GM23338 (cell line): ENCODE data around the gene ART1. TPM values are rescaled to one million over a fixed set of nuclear protein-coding genes. Genes with fewer than 3 reads are reported as not detected.

Source experiments
- ATAC-seq: fragments of 200-7000 bp; cut with Tn5 transposase; 3 replicates; pipeline ENCODE4 v1.9.1; 2020
- DNase-seq: peaks from one replicate; pipeline ENCODE4 v3.0.0-alpha.2; 2015; ENCODE audit warnings: low spot score
- H2AFZ ChIP-seq: fragments of 200-600 bp; sonication (generic); 2 replicates; pipeline ENCODE4 v1.8.0; 2016; ENCODE audit warnings: antibody characterized with exemption, mild to moderate bottlenecking, moderate library complexity
- H3F3A ChIP-seq: fragments of 200-600 bp; sonication (generic); replicated peaks from 2 replicates; pipeline ENCODE4 v1.8.0; 2017; ENCODE audit warnings: antibody characterized with exemption, mixed run types, low read depth
- H3K27ac ChIP-seq: fragments of 200-600 bp; sonication (generic); 2 replicates; pipeline ENCODE4 v1.6.1; 2016; ENCODE audit warnings: low read depth
- H3K27me3 ChIP-seq: fragments of 200-600 bp; sonication (generic); 2 replicates; pipeline ENCODE4 v1.8.0; 2016; ENCODE audit warnings: mild to moderate bottlenecking, mixed run types, moderate library complexity; ENCODE audit not compliant: insufficient read depth
- H3K36me3 ChIP-seq: fragments of 200-600 bp; sonication (generic); 2 replicates; pipeline ENCODE4 v1.8.0; 2016; ENCODE audit warnings: mild to moderate bottlenecking; ENCODE audit not compliant: insufficient read depth
- H3K4me1 ChIP-seq: fragments of 200-600 bp; sonication (generic); 2 replicates; pipeline ENCODE4 v1.8.0; 2016; ENCODE audit warnings: mild to moderate bottlenecking, moderate library complexity; ENCODE audit not compliant: insufficient read depth
- H3K4me2 ChIP-seq: fragments of 200-600 bp; sonication (generic); 2 replicates; pipeline ENCODE4 v1.7.1; 2017; ENCODE audit warnings: mixed run types
- H3K4me3 ChIP-seq: fragments of 200-600 bp; sonication (generic); 2 replicates; pipeline ENCODE4 v1.6.1; 2016; ENCODE audit warnings: mixed run types
- H3K79me2 ChIP-seq: fragments of 200-600 bp; sonication (generic); replicated peaks from 2 replicates; pipeline ENCODE4 v1.8.0; 2017; ENCODE audit warnings: mild to moderate bottlenecking; ENCODE audit not compliant: insufficient read depth
- H3K9me2 ChIP-seq: fragments of 200-600 bp; sonication (generic); 2 replicates; pipeline ENCODE4 v1.8.0; 2017; ENCODE audit not compliant: insufficient read depth
- H4K20me1 ChIP-seq: fragments of 200-600 bp; sonication (generic); replicated peaks from 2 replicates; pipeline ENCODE4 v1.8.0; 2017; ENCODE audit warnings: mild to moderate bottlenecking; ENCODE audit not compliant: insufficient read depth
- H3K27ac Mint-ChIP-seq: 2 replicates; pipeline ENCODE4 v1.8.0; 2020; ENCODE audit warnings: inconsistent platforms, mild to moderate bottlenecking, moderate library complexity, mixed read lengths
- H3K27me3 Mint-ChIP-seq: 3 replicates; pipeline ENCODE4 v1.8.0; 2022; ENCODE audit warnings: low read depth, mild to moderate bottlenecking, moderate library complexity, mixed read lengths, inconsistent platforms; ENCODE audit not compliant: insufficient read depth, poor library complexity
- H3K36me3 Mint-ChIP-seq: 3 replicates; pipeline ENCODE4 v1.8.0; 2021; ENCODE audit warnings: low read depth, mild to moderate bottlenecking, inconsistent platforms, moderate library complexity, mixed read lengths
- H3K4me1 Mint-ChIP-seq: 3 replicates; pipeline ENCODE4 v1.8.0; 2020; ENCODE audit warnings: mild to moderate bottlenecking, inconsistent platforms, mixed read lengths
- H3K4me3 Mint-ChIP-seq: 3 replicates; pipeline ENCODE4 v1.8.0; 2021; ENCODE audit warnings: moderate library complexity, mild to moderate bottlenecking, inconsistent platforms, mixed read lengths
- H3K9me3 Mint-ChIP-seq: 3 replicates; pipeline ENCODE4 v1.8.0; 2020; ENCODE audit warnings: moderate library complexity, mild to moderate bottlenecking, inconsistent platforms, mixed read lengths
- ETS1 ChIP-seq: IDR thresholded peaks from 2 replicates; pipeline ENCODE4 v1.6.1; 2016; ENCODE audit warnings: antibody characterized with exemption
- EZH2 ChIP-seq: fragments of 200-600 bp; sonication (generic); IDR thresholded peaks from one replicate; pipeline ENCODE4 v1.8.0; 2017; ENCODE audit warnings: antibody characterized with exemption, mild to moderate bottlenecking, low read depth; ENCODE audit not compliant: unreplicated experiment
- EZH2phosphoT487 ChIP-seq: fragments of 200-600 bp; sonication (generic); IDR thresholded peaks from one replicate; pipeline ENCODE4 v1.8.1; 2018; ENCODE audit warnings: antibody characterized with exemption; ENCODE audit not compliant: unreplicated experiment
- JUNB ChIP-seq: IDR thresholded peaks from one replicate; pipeline ENCODE4 v1.6.1; 2016; ENCODE audit warnings: antibody characterized with exemption; ENCODE audit not compliant: unreplicated experiment
- POLR2AphosphoS5 ChIP-seq: IDR thresholded peaks from 2 replicates; pipeline ENCODE4 v1.6.1; 2016; ENCODE audit warnings: antibody characterized with exemption, low read depth
- STAT1 ChIP-seq: IDR thresholded peaks from one replicate; pipeline ENCODE4 v1.6.1; 2016; ENCODE audit warnings: antibody characterized with exemption; ENCODE audit not compliant: unreplicated experiment
- ZNF114 ChIP-seq: fragments of 250-450 bp; sonication (Bioruptor Pico); IDR thresholded peaks from 2 replicates; pipeline ENCODE4 v1.5.0; 2020; ENCODE audit warnings: mild to moderate bottlenecking, moderate library complexity
- ZNF331 ChIP-seq: fragments of 250-450 bp; sonication (Bioruptor Pico); IDR thresholded peaks from 2 replicates; pipeline ENCODE4 v1.5.0; 2020; ENCODE audit warnings: low read depth, mild to moderate bottlenecking, moderate library complexity
- polyA plus RNA-seq: library from polyadenylated mRNA; unstranded; fragments of >200 nt; fragmentation: Nextera tagmentation; extraction: Ambion mirVana; gene quantifications from 2 replicates; pipeline ENCODE4 v1.2.1, GENCODE V29; 2016
- total RNA-seq: library from RNA; depleted of rRNA; stranded (reverse); fragments of >200 nt; shearing (Covaris generic); gene quantifications from 2 replicates; pipeline ENCODE4 v1.2.3, GENCODE V29; 2014
- TF ChIP-seq, protein P1 (sequence below): IDR thresholded peaks from one replicate; pipeline ENCODE4 v1.6.1; 2018; ENCODE audit warnings: antibody characterized with exemption; ENCODE audit not compliant: unreplicated experiment

ART1 gene
- total and polyA plus RNA-seq, 2 experiments from 2014 or later = not detected

DNA sequence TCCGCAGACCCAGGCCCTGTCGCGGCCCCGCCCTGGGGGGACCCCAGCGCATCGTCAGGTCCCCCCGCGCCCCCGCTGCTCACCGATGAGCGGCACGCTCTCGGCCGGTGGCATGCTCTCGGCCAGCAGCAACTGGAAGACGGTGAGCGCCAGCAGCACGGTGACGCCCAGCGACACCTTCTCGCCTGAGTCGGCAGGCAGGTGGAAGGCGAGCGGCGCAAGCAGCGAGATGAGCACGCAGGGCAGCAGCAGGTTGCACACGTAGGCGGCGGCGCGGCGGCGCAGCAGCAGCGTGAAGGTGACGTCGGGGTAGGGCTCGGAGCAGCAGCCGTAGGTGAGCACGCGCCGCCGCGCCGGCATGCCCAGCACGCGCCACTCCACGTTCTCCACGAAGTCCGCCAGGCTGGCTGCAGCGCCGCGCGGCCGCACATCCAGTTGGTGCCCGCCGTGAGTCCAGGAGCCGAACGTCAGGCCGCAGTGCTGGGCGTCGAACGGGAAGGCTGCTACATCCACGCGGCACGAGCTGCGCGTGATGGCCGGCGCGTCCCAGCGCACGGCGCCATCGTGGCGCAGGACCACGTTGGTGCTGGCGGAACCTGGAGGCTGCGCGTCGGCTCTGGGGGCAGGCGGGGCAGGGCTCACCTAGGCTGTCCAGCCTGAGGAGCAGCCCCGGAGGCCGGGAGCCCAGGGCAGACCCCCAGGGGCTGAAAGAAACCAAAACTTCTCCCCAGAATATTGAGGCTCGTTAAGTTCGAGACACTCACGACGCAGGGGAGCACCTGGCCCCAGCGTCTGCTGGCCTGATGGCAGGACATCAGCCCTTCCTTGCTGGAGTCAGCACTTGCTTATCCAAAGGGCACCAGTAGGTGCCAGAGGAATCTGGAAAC lies 22.5 kb downstream of the ART1 start:
- H3K27me3 Mint-ChIP-seq = peaks cover 4% of the 10 kb centered on the region
- H3K9me3 Mint-ChIP-seq = no peaks in the 10 kb centered on the region
- TF ChIP-seq STAT1 (no peak), EZH2phosphoT487 (no peak), ZNF331 (no peak), ZNF114 (no peak), EZH2 (no peak), POLR2AphosphoS5 (no peak), ETS1 (no peak)
- TF ChIP-seq, protein P1, sequence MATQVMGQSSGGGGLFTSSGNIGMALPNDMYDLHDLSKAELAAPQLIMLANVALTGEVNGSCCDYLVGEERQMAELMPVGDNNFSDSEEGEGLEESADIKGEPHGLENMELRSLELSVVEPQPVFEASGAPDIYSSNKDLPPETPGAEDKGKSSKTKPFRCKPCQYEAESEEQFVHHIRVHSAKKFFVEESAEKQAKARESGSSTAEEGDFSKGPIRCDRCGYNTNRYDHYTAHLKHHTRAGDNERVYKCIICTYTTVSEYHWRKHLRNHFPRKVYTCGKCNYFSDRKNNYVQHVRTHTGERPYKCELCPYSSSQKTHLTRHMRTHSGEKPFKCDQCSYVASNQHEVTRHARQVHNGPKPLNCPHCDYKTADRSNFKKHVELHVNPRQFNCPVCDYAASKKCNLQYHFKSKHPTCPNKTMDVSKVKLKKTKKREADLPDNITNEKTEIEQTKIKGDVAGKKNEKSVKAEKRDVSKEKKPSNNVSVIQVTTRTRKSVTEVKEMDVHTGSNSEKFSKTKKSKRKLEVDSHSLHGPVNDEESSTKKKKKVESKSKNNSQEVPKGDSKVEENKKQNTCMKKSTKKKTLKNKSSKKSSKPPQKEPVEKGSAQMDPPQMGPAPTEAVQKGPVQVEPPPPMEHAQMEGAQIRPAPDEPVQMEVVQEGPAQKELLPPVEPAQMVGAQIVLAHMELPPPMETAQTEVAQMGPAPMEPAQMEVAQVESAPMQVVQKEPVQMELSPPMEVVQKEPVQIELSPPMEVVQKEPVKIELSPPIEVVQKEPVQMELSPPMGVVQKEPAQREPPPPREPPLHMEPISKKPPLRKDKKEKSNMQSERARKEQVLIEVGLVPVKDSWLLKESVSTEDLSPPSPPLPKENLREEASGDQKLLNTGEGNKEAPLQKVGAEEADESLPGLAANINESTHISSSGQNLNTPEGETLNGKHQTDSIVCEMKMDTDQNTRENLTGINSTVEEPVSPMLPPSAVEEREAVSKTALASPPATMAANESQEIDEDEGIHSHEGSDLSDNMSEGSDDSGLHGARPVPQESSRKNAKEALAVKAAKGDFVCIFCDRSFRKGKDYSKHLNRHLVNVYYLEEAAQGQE = no peak
- DNase-seq = no peak
- H3K27ac Mint-ChIP-seq = no peak overlapping the region
- Histone ChIP-seq H3K4me3 (no peak overlapping the region), H4K20me1 (no peaks in the 10 kb centered on the region), H3K9me2 (peaks cover 4% of the 10 kb centered on the region; the same call in 1 of the 2 replicates), H3F3A (no peaks in the 10 kb centered on the region), H2AFZ (no peak overlapping the region), H3K79me2 (no peaks in the 10 kb centered on the region), H3K27ac (no peak overlapping the region), H3K27me3 (no peaks in the 10 kb centered on the region), H3K36me3 (no peaks in the 10 kb centered on the region), H3K4me1 (no peaks in the 10 kb centered on the region), H3K4me2 (no peak overlapping the region)
- H3K4me3 Mint-ChIP-seq = no peak overlapping the region
- ATAC-seq = no peak
- peaks cover 8% of the 10 kb centered on the region for H3K4me1 Mint-ChIP-seq
- peaks cover 30% of the 10 kb centered on the region for H3K36me3 Mint-ChIP-seq

GRCh38 chr11:3669128-3669527 lies 24.2 kb downstream of the ART1 start:
- H3K4me1 Mint-ChIP-seq = peaks cover 8% of the 10 kb centered on the region
- no peak overlapping the region for H2AFZ ChIP-seq
- no peaks in the 10 kb centered on the region for H3K36me3 ChIP-seq
- H3K4me3 Mint-ChIP-seq = no peak overlapping the region
- no peak overlapping the region for H3K27ac ChIP-seq
- no peak overlapping the region for H3K27ac Mint-ChIP-seq
- ATAC-seq = no peak
- H3K4me3 ChIP-seq = no peak overlapping the region
- no peaks in the 10 kb centered on the region for H3F3A ChIP-seq
- no peaks in the 10 kb centered on the region for H3K27me3 ChIP-seq
- no peak for DNase-seq
- H3K4me1 ChIP-seq = no peaks in the 10 kb centered on the region
- H3K27me3 Mint-ChIP-seq = peaks cover 4% of the 10 kb centered on the region
- no peaks in the 10 kb centered on the region for H3K9me2 ChIP-seq
- H3K36me3 Mint-ChIP-seq = peaks cover 44% of the 10 kb centered on the region
- H3K79me2 ChIP-seq = no peaks in the 10 kb centered on the region
- H4K20me1 ChIP-seq = no peaks in the 10 kb centered on the region; the same call in 1 of the 2 replicates
- H3K9me3 Mint-ChIP-seq = no peaks in the 10 kb centered on the region
- H3K4me2 ChIP-seq = no peak overlapping the region
- no peak for TF ChIP-seq ETS1
- TF ChIP-seq, protein P1 = no peak
- no peak for TF ChIP-seq EZH2
- no peak for TF ChIP-seq STAT1
- no peak for TF ChIP-seq JUNB
